Testis (tissue), 3 donors: ENCODE results near the gene ZNF135. TPM values are rescaled to one million over a fixed set of nuclear protein-coding genes. Genes with fewer than 3 reads are reported as not detected.

Source experiments
- DNase-seq: peaks from one replicate; pipeline ENCODE4 v3.0.0-alpha.2; 2019
- H3K27ac ChIP-seq, 2 donors: fragments of 200-600 bp; sonication (generic); one replicate each; pipeline ENCODE4 v1.5.1; 2019
- H3K27me3 ChIP-seq: fragments of 200-600 bp; sonication (generic); one replicate; pipeline ENCODE4 v1.5.1; 2019
- H3K36me3 ChIP-seq: fragments of 200-600 bp; sonication (generic); one replicate; pipeline ENCODE4 v1.5.1; 2017; ENCODE audit warnings: low read depth; ENCODE audit errors: missing control alignments
- H3K4me1 ChIP-seq: fragments of 200-600 bp; sonication (generic); one replicate; pipeline ENCODE4 v1.5.1; 2019
- H3K4me3 ChIP-seq, 2 donors: fragments of 200-600 bp; sonication (generic); one replicate each; pipeline ENCODE4 v1.5.1; 2017 to 2019
- H3K9me3 ChIP-seq: fragments of 200-600 bp; sonication (generic); one replicate; pipeline ENCODE4 v1.5.1; 2017
- POLR2A ChIP-seq: fragments of 450-650 bp; IDR thresholded peaks from one replicate; pipeline ENCODE4 v1.6.1; 2017; ENCODE audit warnings: antibody characterized with exemption, mild to moderate bottlenecking, moderate library complexity
- WGBS, 2 donors: methylation state at CpG; one replicate each; pipeline ENCODE4 v1.1.5; 2018; 5-methylcytosine and 5-hydroxymethylcytosine counted together
- intact Hi-C: fragments of 100-400 bp; cut with DNase I; formaldehyde crosslinking; loops from one replicate; pipeline ENCODE4 v1.15.1; 2023; ENCODE audit warnings: low total_unique reads
- polyA plus RNA-seq: library from polyadenylated mRNA; stranded (reverse); fragments of 350-450 nt; fragmentation: Illumina TruSeq; extraction: RNeasy Lipid Tissue Mini Kit (QIAGEN cat#74804); gene quantifications from one replicate; pipeline ENCODE4 v1.2.3, GENCODE V29; 2014; ENCODE audit warnings: low read depth, low replicate concordance; ENCODE audit not compliant: insufficient read depth
- total RNA-seq, 2 donors: library from RNA; depleted of rRNA; stranded (reverse); fragments of >200 nt; gene quantifications; one replicate each; pipeline ENCODE4 v1.2.3, GENCODE V29; 2016
- TF ChIP-seq, protein P1 (sequence below), 3 experiments: fragments of 450-650 bp in 2 of 3; fragments of 200-600 bp in 1 of 3; sonication (generic) in 1 of 3; IDR thresholded peaks; one replicate each; pipeline ENCODE4 v1.5.1; 2016 to 2019; ENCODE audit warnings: antibody characterized with exemption in 3 of 3, mild to moderate bottlenecking in 2 of 3, moderate library complexity in 1 of 3

The ZNF135 gene
- total and polyA plus RNA-seq, 3 donors from 2014 or later, result 14.5 to 33.7 (median 19.1) TPM

- H3K27ac ChIP-seq, result no peak overlapping the region
- H3K27me3 ChIP-seq, result no peaks in the 10 kb centered on the region
- TF ChIP-seq, protein P1, sequence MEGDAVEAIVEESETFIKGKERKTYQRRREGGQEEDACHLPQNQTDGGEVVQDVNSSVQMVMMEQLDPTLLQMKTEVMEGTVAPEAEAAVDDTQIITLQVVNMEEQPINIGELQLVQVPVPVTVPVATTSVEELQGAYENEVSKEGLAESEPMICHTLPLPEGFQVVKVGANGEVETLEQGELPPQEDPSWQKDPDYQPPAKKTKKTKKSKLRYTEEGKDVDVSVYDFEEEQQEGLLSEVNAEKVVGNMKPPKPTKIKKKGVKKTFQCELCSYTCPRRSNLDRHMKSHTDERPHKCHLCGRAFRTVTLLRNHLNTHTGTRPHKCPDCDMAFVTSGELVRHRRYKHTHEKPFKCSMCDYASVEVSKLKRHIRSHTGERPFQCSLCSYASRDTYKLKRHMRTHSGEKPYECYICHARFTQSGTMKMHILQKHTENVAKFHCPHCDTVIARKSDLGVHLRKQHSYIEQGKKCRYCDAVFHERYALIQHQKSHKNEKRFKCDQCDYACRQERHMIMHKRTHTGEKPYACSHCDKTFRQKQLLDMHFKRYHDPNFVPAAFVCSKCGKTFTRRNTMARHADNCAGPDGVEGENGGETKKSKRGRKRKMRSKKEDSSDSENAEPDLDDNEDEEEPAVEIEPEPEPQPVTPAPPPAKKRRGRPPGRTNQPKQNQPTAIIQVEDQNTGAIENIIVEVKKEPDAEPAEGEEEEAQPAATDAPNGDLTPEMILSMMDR (IDR thresholded peaks at IDR 0.05), result no peak
- no peak for TF ChIP-seq POLR2A
- no peak for DNase-seq
- H3K36me3 ChIP-seq, result no peaks in the 10 kb centered on the region
- intact Hi-C loops, result no loop called here
- WGBS, 2 donors, result 59 to 68% methylated on average over 5 of the region's 5 CpGs
- no peaks in the 10 kb centered on the region for H3K9me3 ChIP-seq
- peak overlapping the region; percentile 61 to 78 for H3K4me3 ChIP-seq
- no peaks in the 10 kb centered on the region for H3K4me1 ChIP-seq
Observed at GRCh38 chr19:58118979-58119733, 60.1 kb downstream of the ZNF135 start.

Other genes starting within 250 kb of the ZNF135 start
- 10 to 100 TPM in 1 of 2 donors, 1 to 10 TPM in 1; 9.5 to 11.4 TPM for gene ZNF552, start 244.4 kb upstream of the ZNF135 start, total RNA-seq
- gene ZNF552, start 244.4 kb upstream of the ZNF135 start, polyA plus RNA-seq, result 4.4 TPM
- 10 to 100 TPM; 38.7 to 41.2 TPM for gene ZNF587B, start 229.0 kb upstream of the ZNF135 start, total RNA-seq
- 11.8 TPM for gene ZNF587B, start 229.0 kb upstream of the ZNF135 start, polyA plus RNA-seq
- gene ZNF587, start 209.4 kb upstream of the ZNF135 start, total RNA-seq, result 10 to 100 TPM; 30.8 to 31.2 TPM
- 21.4 TPM for gene ZNF587, start 209.4 kb upstream of the ZNF135 start, polyA plus RNA-seq
- gene ZNF814, start 170.2 kb upstream of the ZNF135 start, total RNA-seq, result 10 to 100 TPM; 38.4 to 54.8 TPM
- 21.8 TPM for gene ZNF814, start 170.2 kb upstream of the ZNF135 start, polyA plus RNA-seq
- gene ZNF417, start 142.7 kb upstream of the ZNF135 start, total RNA-seq, result 10 to 100 TPM; 19.8 to 20.2 TPM
- 13.4 TPM for gene ZNF417, start 142.7 kb upstream of the ZNF135 start, polyA plus RNA-seq
- 10 to 100 TPM; 16.6 to 22.0 TPM for gene ZNF418, start 123.9 kb upstream of the ZNF135 start, total RNA-seq
- 10.4 TPM for gene ZNF418, start 123.9 kb upstream of the ZNF135 start, polyA plus RNA-seq
- gene ZNF256, start 111.6 kb upstream of the ZNF135 start, total RNA-seq, result 10 to 100 TPM; 13.3 to 15.7 TPM
- gene ZNF256, start 111.6 kb upstream of the ZNF135 start, polyA plus RNA-seq, result 7.8 TPM
- 1 to 10 TPM; 3.5 to 8.7 TPM for gene C19orf18, start 84.7 kb upstream of the ZNF135 start, total RNA-seq
- gene C19orf18, start 84.7 kb upstream of the ZNF135 start, polyA plus RNA-seq, result 9.8 TPM
- 10 to 100 TPM; 30.2 to 73.9 TPM for gene ZNF606, start 56.5 kb upstream of the ZNF135 start, total RNA-seq
- 12.1 TPM for gene ZNF606, start 56.5 kb upstream of the ZNF135 start, polyA plus RNA-seq
- 1 to 10 TPM; 5.9 to 6.5 TPM for gene ZSCAN1, start 25.3 kb upstream of the ZNF135 start, total RNA-seq
- 8.0 TPM for gene ZSCAN1, start 25.3 kb upstream of the ZNF135 start, polyA plus RNA-seq
- 100 to 1,000 TPM; 150 to 169 TPM for gene ZSCAN18, start 38.9 kb downstream of the ZNF135 start, total RNA-seq
- 95.1 TPM for gene ZSCAN18, start 38.9 kb downstream of the ZNF135 start, polyA plus RNA-seq
- gene ZNF329, start 91.5 kb downstream of the ZNF135 start, total RNA-seq, result 10 to 100 TPM; 19.8 to 20.7 TPM
- 24.2 TPM for gene ZNF329, start 91.5 kb downstream of the ZNF135 start, polyA plus RNA-seq
- gene ZNF274, start 123.8 kb downstream of the ZNF135 start, total RNA-seq, result 10 to 100 TPM; 42.6 to 48.0 TPM
- 34.2 TPM for gene ZNF274, start 123.8 kb downstream of the ZNF135 start, polyA plus RNA-seq
- 10 to 100 TPM; 92.2 to 93.9 TPM for gene ZNF544, start 169.6 kb downstream of the ZNF135 start, total RNA-seq
- 45.8 TPM for gene ZNF544, start 169.6 kb downstream of the ZNF135 start, polyA plus RNA-seq
- 10 to 100 TPM in 1 of 2 donors, 1 to 10 TPM in 1; 9.6 to 10.4 TPM for gene ZNF8, start 219.7 kb downstream of the ZNF135 start, total RNA-seq
- gene ZNF8, start 219.7 kb downstream of the ZNF135 start, polyA plus RNA-seq, result 2.6 TPM
- gene ERVK3-1, start 246.1 kb downstream of the ZNF135 start, total RNA-seq, result 10 to 100 TPM; 48.9 to 58.5 TPM
- gene ERVK3-1, start 246.1 kb downstream of the ZNF135 start, polyA plus RNA-seq, result 34.0 TPM